H9 (cell line): ENCODE data around the gene DES. TPM values are rescaled to one million over a fixed set of nuclear protein-coding genes. Genes with fewer than 3 reads are reported as not detected.
A peak's percentile ranks its signal among the peaks of the same experiment; 100 is the strongest.

Experiments used
- DNase-seq: peaks from one replicate; pipeline ENCODE4 v3.0.0-alpha.2; 2017
- H2AFZ ChIP-seq: one replicate; pipeline ENCODE4 v1.6.1; 2013; ENCODE audit warnings: mild to moderate bottlenecking, low read length, control low read depth, moderate library complexity
- H2AK5ac ChIP-seq: 2 replicates; pipeline ENCODE4 v1.6.1; 2013; ENCODE audit warnings: low read length, control low read depth, mixed read lengths; ENCODE audit not compliant: insufficient read length
- H2BK120ac ChIP-seq: one replicate; pipeline ENCODE4 v1.6.1; 2013; ENCODE audit warnings: low read depth, mild to moderate bottlenecking, low read length, control low read depth, inconsistent platforms; ENCODE audit not compliant: poor library complexity, severe bottlenecking
- H2BK12ac ChIP-seq: 2 replicates; pipeline ENCODE4 v1.6.1; 2013; ENCODE audit warnings: low read length, control low read depth, mixed read lengths, low read depth; ENCODE audit not compliant: insufficient read length
- H2BK15ac ChIP-seq: 2 replicates; pipeline ENCODE4 v1.6.1; 2013; ENCODE audit warnings: low read depth, low read length, control low read depth
- H2BK20ac ChIP-seq: one replicate; pipeline ENCODE4 v1.6.1; 2013; ENCODE audit warnings: low read depth, mild to moderate bottlenecking, low read length, control low read depth, inconsistent platforms; ENCODE audit not compliant: poor library complexity, severe bottlenecking
- H2BK5ac ChIP-seq: 2 replicates; pipeline ENCODE4 v1.6.1; 2013; ENCODE audit warnings: low read length, control low read depth, mixed read lengths; ENCODE audit not compliant: insufficient read length
- H3K14ac ChIP-seq: 2 replicates; pipeline ENCODE4 v1.6.1; 2013; ENCODE audit warnings: low read length, control low read depth; ENCODE audit not compliant: insufficient read depth
- H3K18ac ChIP-seq: 2 replicates; pipeline ENCODE4 v1.6.1; 2013; ENCODE audit warnings: low read depth, mild to moderate bottlenecking, mixed read lengths, low read length, control low read depth; ENCODE audit not compliant: insufficient read length
- H3K23ac ChIP-seq: 2 replicates; pipeline ENCODE4 v1.6.1; 2013; ENCODE audit warnings: low read length, control low read depth, mixed read lengths, low read depth; ENCODE audit not compliant: insufficient read length
- H3K23me2 ChIP-seq: 2 replicates; pipeline ENCODE4 v1.6.1; 2013; ENCODE audit warnings: low read depth, mild to moderate bottlenecking, mixed read lengths, low read length, control low read depth; ENCODE audit not compliant: insufficient read length, poor library complexity, severe bottlenecking
- H3K27ac ChIP-seq: 2 replicates; pipeline ENCODE4 v1.5.1; 2013; ENCODE audit warnings: low read length, control low read depth, mixed read lengths, low read depth; ENCODE audit not compliant: insufficient read length
- H3K27me3 ChIP-seq: 2 replicates; pipeline ENCODE4 v1.6.1; 2013; ENCODE audit warnings: low read length, control low read depth, inconsistent platforms; ENCODE audit not compliant: insufficient read depth
- H3K4ac ChIP-seq: 2 replicates; pipeline ENCODE4 v1.6.1; 2013; ENCODE audit warnings: low read depth, mild to moderate bottlenecking, control low read depth, inconsistent platforms, low read length, moderate library complexity
- H3K4me1 ChIP-seq: 2 replicates; pipeline ENCODE4 v1.6.1; 2013; ENCODE audit warnings: low read length, control low read depth, inconsistent platforms; ENCODE audit not compliant: insufficient read depth
- H3K4me2 ChIP-seq: 2 replicates; pipeline ENCODE4 v1.6.1; 2013; ENCODE audit warnings: low read length, control low read depth, mixed read lengths; ENCODE audit not compliant: insufficient read length, insufficient read depth
- H3K56ac ChIP-seq: 2 replicates; pipeline ENCODE4 v1.6.1; 2013; ENCODE audit warnings: low read depth, mild to moderate bottlenecking, mixed read lengths, low read length, control low read depth; ENCODE audit not compliant: insufficient read length
- H3K79me1 ChIP-seq: 2 replicates; pipeline ENCODE4 v1.6.1; 2013; ENCODE audit warnings: low read depth, mild to moderate bottlenecking, moderate library complexity, low read length, control low read depth, inconsistent platforms; ENCODE audit not compliant: insufficient read depth, poor library complexity, severe bottlenecking
- H3K79me2 ChIP-seq: 2 replicates; pipeline ENCODE4 v1.6.1; 2013; ENCODE audit warnings: low read length, control low read depth, inconsistent platforms; ENCODE audit not compliant: insufficient read depth
- H3K9ac ChIP-seq: 2 replicates; pipeline ENCODE4 v1.6.1; 2013; ENCODE audit warnings: low read length, control low read depth, mixed read lengths; ENCODE audit not compliant: insufficient read length; ENCODE audit errors: extremely low read depth
- H3K9me3 ChIP-seq: one replicate; pipeline ENCODE4 v1.6.1; 2013; ENCODE audit warnings: low read depth, low read length, inconsistent platforms; ENCODE audit not compliant: control insufficient read depth
- H3T11ph ChIP-seq: one replicate; pipeline ENCODE4 v1.6.1; 2013; ENCODE audit warnings: mild to moderate bottlenecking, low read length, control low read depth, inconsistent platforms
- H4K20me1 ChIP-seq: one replicate; pipeline ENCODE4 v1.6.1; 2013; ENCODE audit not compliant: control insufficient read depth, insufficient read length, insufficient read depth
- H4K5ac ChIP-seq: 2 replicates; pipeline ENCODE4 v1.6.1; 2013; ENCODE audit warnings: low read depth, mild to moderate bottlenecking, mixed read lengths, low read length, control low read depth; ENCODE audit not compliant: insufficient read length
- H4K8ac ChIP-seq: replicated peaks from 2 replicates; pipeline ENCODE4 v1.6.1; 2013; ENCODE audit warnings: low read length, control low read depth, mixed read lengths, low read depth; ENCODE audit not compliant: insufficient read length
- H4K91ac ChIP-seq: 2 replicates; pipeline ENCODE4 v1.6.1; 2013; ENCODE audit warnings: low read depth, mild to moderate bottlenecking, moderate library complexity, mixed read lengths, low read length, control low read depth; ENCODE audit not compliant: insufficient read length
- H3K27ac Mint-ChIP-seq, 3 experiments: 2 replicates in 2 of 3; 3 replicates in 1 of 3; pipeline ENCODE4 v1.8.0; 2020 to 2021; ENCODE audit warnings: mixed read lengths in 3 of 3, mild to moderate bottlenecking in 1 of 3, moderate library complexity in 1 of 3
- H3K27me3 Mint-ChIP-seq: 2 replicates; pipeline ENCODE4 v1.8.0; 2021; ENCODE audit warnings: low read depth, mild to moderate bottlenecking, moderate library complexity, mixed read lengths
- H3K36me3 Mint-ChIP-seq, 3 experiments: 2 replicates in 2 of 3; 3 replicates in 1 of 3; pipeline ENCODE4 v1.8.0; 2020 to 2021; ENCODE audit warnings: low read depth in 3 of 3, mixed read lengths in 3 of 3; ENCODE audit not compliant: insufficient read depth in 1 of 3
- H3K4me1 Mint-ChIP-seq, 2 experiments: 2 replicates each; pipeline ENCODE4 v1.8.0; 2020; ENCODE audit warnings: mixed read lengths in 2 of 2
- H3K4me3 Mint-ChIP-seq, 2 experiments: 2 replicates in 1 of 2; 3 replicates in 1 of 2; pipeline ENCODE4 v1.8.0; 2020 to 2021; ENCODE audit warnings: mild to moderate bottlenecking in 2 of 2, mixed read lengths in 2 of 2, moderate library complexity in 1 of 2
- H3K9me3 Mint-ChIP-seq, 2 experiments: 2 replicates in 1 of 2; 3 replicates in 1 of 2; pipeline ENCODE4 v1.8.0; 2020; ENCODE audit warnings: mild to moderate bottlenecking in 2 of 2, mixed read lengths in 2 of 2, moderate library complexity in 1 of 2
- CTCF ChIP-seq: fragments of 200-600 bp; sonication (generic); conservative IDR thresholded peaks from 3 replicates; pipeline ENCODE4 v1.8.0; 2021; ENCODE audit warnings: antibody characterized with exemption, mild to moderate bottlenecking
- WGBS: extraction: QIAGEN DNeasy Blood & Tissue Kit; methylation state at CpG from one replicate; pipeline ENCODE4 v1.1.7; 2013; ENCODE audit warnings: missing lambda C conversion rate, low lambda C conversion rate, mixed read lengths; ENCODE audit not compliant: insufficient read length; ENCODE audit errors: extremely low coverage; 5-methylcytosine and 5-hydroxymethylcytosine counted together
- total RNA-seq: library from RNA; stranded (reverse); gene quantifications from 2 replicates; pipeline ENCODE4 v1.2.1, GENCODE V29; 2021

Gene DES
- total RNA-seq, 1 experiment from 2014 or later, result 4.6 TPM

- WGBS, result no CpG with 5 or more reads among the region's 16 CpGs
- Mint-ChIP-seq H3K9me3 (no peaks in the 10 kb centered on the region; a peak in 1 of 5 replicates), H3K4me3 (peak overlapping the region; percentile 24 to 61; a peak in 4 of 5 replicates), H3K27ac (peak overlapping the region; percentile 19 to 66 (median 32); a peak in 3 of 7 replicates), H3K36me3 (no peaks in the 10 kb centered on the region), H3K27me3 (peaks cover 21% of the 10 kb centered on the region), H3K4me1 (peaks cover 7 to 12% of the 10 kb centered on the region in 2 experiments)
- Histone ChIP-seq H3K18ac (peak overlapping the region; percentile 1), H4K5ac (no peak overlapping the region), H3K27ac (no peak overlapping the region), H3K4me1 (peaks cover 2% of the 10 kb centered on the region; the same call in 1 of the 2 replicates), H3K4ac (no peak overlapping the region), H3K23me2 (peaks cover 6% of the 10 kb centered on the region), H4K20me1 (no peaks in the 10 kb centered on the region), H3K56ac (no peak overlapping the region), H3K23ac (no peak overlapping the region), H3K79me2 (no peaks in the 10 kb centered on the region), H3K4me2 (peak overlapping the region; percentile 3), H2BK15ac (no peak overlapping the region), H3T11ph (no peak overlapping the region), H2BK120ac (no peak overlapping the region), H2BK20ac (no peak overlapping the region), H3K9me3 (no peaks in the 10 kb centered on the region), H2AFZ (no peak overlapping the region), H4K91ac (no peak overlapping the region), H3K14ac (0 out of 2 replicates have a peak overlapping the region, but pooled peaks have one; percentile 10), H2AK5ac (no peak overlapping the region), H3K27me3 (no peaks in the 10 kb centered on the region; the same call in 1 of the 2 replicates), H4K8ac (no peak overlapping the region), H2BK5ac (no peak overlapping the region), H2BK12ac (no peak overlapping the region), H3K79me1 (no peaks in the 10 kb centered on the region), H3K9ac (no peak overlapping the region)
- peak; percentile 87 for TF ChIP-seq CTCF
- peak; percentile 91 for DNase-seq
These were observed 15.7 kb downstream of the DES start for GRCh38 chr2:219433666-219434467.
